ENCODE data around the gene KRT6A.

KRT6A gene

GRCh38 chr12:52461693-52462092 is 31.4 kb downstream of the KRT6A start:
- Histone ChIP-seq H3K4me3 (no peak overlapping the region), H3K27me3 (peaks cover 0 to 6% of the 10 kb centered on the region in 2 donors), H3K36me3 (no peaks in the 10 kb centered on the region), H3K9me3 (no peaks in the 10 kb centered on the region), H3K4me1 (no peaks in the 10 kb centered on the region), H3K27ac (no peak overlapping the region)
- TF ChIP-seq CTCF (IDR thresholded peaks at IDR 0.05), result no peak
- intact Hi-C loops (cut with DNase I; ENCODE audit: low total_unique reads), result no loop called here
- DNase-seq, result no peak

DNA sequence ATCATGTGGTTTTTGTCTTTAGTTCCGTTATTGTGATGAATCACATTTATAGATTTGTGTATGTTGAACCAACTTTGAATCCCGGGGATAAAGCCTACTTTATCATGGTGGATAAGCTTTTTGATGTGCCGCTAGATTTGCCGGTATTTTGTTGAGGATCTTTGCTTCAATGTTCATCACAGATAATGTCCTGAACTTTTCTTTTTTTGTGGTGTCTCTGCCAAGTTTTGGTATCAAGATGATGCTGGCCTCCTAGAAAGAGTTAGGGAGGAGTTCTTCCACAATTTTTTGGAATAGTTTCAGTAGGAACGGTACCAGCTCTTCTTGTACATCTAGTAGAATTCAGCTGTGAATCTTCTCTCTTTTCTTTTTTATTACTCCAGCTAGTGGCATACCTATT is 34.2 kb downstream of the KRT6A start:
- no peak for DNase-seq
- H3K4me3 ChIP-seq, result no peak overlapping the region
- no peaks in the 10 kb centered on the region for H3K4me1 ChIP-seq
- intact Hi-C loops (cut with DNase I; ENCODE audit: low total_unique reads), result no loop called here
- no peak overlapping the region for H3K27ac ChIP-seq
- H3K36me3 ChIP-seq, result no peaks in the 10 kb centered on the region
- H3K27me3 ChIP-seq, result peaks cover 0 to 4% of the 10 kb centered on the region in 2 donors
- H3K9me3 ChIP-seq, result no peaks in the 10 kb centered on the region
- no peak for TF ChIP-seq CTCF (IDR thresholded peaks at IDR 0.05)

DNA sequence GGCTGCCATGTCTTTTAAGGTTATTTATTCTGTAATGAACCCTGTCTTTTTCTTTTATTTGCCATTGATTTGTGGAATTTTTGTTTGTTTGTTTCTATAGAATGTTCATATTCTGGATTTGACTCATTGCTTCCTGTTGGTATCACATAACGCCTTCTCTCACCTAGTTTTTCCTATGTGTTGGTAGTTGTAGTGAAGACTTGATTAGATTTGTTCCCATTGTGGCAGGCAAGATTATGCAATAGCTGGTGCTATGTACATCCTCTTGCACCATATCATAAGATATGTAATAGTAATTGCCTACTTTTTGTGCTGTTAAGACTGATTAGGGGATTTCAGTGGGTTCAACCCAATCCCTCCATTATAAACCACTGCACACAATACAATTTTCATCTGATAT is 37.2 kb downstream of the KRT6A start:
- no peaks in the 10 kb centered on the region for H3K36me3 ChIP-seq
- H3K4me1 ChIP-seq, result no peaks in the 10 kb centered on the region
- no peak for DNase-seq
- H3K9me3 ChIP-seq, result no peaks in the 10 kb centered on the region
- TF ChIP-seq CTCF (IDR thresholded peaks at IDR 0.05), result no peak
- no peak overlapping the region for H3K27ac ChIP-seq
- intact Hi-C loops (cut with DNase I; ENCODE audit: low total_unique reads), result no loop called here
- no peak overlapping the region for H3K4me3 ChIP-seq
- no peaks in the 10 kb centered on the region for H3K27me3 ChIP-seq

- DNase-seq, result no peak
- no peak overlapping the region for H3K4me3 ChIP-seq
Measured at GRCh38 chr12:52454411-52455201, 38.5 kb downstream of the KRT6A start.

DNA sequence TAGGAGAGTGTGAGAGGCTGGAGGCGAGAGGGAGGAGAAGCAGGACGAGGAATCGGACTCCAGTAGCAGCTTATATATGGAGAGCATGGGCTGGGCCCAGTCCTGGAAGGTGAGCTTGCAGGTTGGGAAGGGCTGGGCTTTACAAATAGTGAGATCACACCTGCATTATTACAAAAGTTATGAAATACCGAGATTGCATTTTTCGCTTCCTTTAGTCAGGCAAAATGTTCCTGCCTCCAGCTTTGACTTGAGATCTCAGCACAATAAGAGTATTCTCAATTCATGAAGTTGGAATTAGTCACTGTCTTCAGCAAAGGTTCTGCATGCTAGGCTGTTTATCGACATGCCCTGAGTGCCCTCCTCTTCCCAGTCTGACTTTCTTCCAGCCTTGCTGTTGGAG is 41.0 kb downstream of the KRT6A start, which contains the start of gene KRT6B:
TSS of gene KRT6B (minus strand) at position 46 of the 400 bp plus-strand sequence. CDS start 68 bp downstream, outside the sequence.
- Histone ChIP-seq H3K4me1 (no peaks in the 10 kb centered on the region), H3K36me3 (no peaks in the 10 kb centered on the region), H3K4me3 (no peak within 1 kb of the TSS), H3K27ac (no peak within 1 kb of the TSS), H3K9me3 (no peaks in the 10 kb centered on the region), H3K27me3 (peaks cover 0 to 4% of the 10 kb centered on the region in 2 donors)
- no peak for DNase-seq
- TF ChIP-seq CTCF (IDR thresholded peaks at IDR 0.05), result no peak
- intact Hi-C loops (cut with DNase I; ENCODE audit: low total_unique reads), result no loop called here

More at GRCh38 chr12:52454411-52455201, 38.5 kb downstream of the KRT6A start:
- Histone ChIP-seq H3K27ac (no peak overlapping the region), H3K4me1 (no peaks in the 10 kb centered on the region), H3K27me3 (no peaks in the 10 kb centered on the region), H3K9me3 (no peaks in the 10 kb centered on the region), H3K36me3 (no peaks in the 10 kb centered on the region)
- intact Hi-C loops (cut with DNase I; ENCODE audit: low total_unique reads), result no loop called here
- no peak for TF ChIP-seq CTCF (IDR thresholded peaks at IDR 0.05)

Measured in tibial artery (tissue), 4 donors.